NCI-H187 (cell line): Measurements from ENCODE around the gene TEX29.

Experiments
- DNase-seq, 2 experiments: peaks; one replicate each; lab custom pipeline; 2025; lab: John Stamatoyannopoulos, UW

Gene TEX29

DNA sequence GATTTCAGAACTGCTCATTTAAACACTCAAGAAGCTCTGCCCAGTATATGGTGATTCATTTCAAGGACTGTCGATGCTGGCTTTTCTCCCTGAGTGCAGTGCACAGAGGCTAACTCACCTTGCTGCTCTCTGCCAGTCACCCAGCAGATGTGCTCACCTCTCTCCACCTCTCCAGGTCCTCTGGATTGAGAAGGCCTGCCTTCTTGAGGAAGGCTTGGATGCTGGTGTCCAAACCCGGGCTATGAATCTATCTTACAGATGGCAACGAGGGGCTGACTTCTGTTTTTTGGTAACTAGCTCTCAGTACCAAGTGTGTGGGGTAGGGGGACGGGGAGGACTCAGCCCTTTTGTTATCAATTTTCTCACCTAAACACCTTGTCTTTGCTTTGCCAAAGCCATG, 47.6 kb downstream of the TEX29 start:
- DNase-seq: no peak

DNA sequence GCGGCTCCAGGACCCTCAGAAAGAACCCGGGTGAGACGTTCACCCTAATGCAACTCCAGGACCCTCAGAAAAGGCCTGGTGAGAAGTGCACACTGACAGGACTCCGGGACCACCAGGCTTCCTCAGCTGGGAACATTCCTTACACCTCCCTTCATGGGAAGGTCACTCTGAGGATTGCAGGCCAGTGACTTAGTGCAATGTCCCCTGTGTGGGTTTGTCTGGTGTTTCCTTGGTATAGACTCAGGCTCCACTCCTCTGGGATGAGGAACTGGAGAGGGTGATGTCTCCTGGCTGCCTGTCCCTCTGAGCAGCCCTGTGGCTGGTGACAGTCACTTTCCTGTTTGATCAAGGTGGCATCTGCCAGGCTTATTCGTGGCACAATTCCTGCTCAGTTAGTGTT, 49.7 kb downstream of the TEX29 start:
- DNase-seq: no peak

GRCh38 chr13:111370570-111371535, 50.4 kb downstream of the TEX29 start:
- no peak for DNase-seq

GRCh38 chr13:111371720-111372119, 51.3 kb downstream of the TEX29 start:
- no peak for DNase-seq

GRCh38 chr13:111372651-111373425, 52.4 kb downstream of the TEX29 start:
- no peak for DNase-seq

- no peak for DNase-seq
These were observed 53.0 kb downstream of the TEX29 start for GRCh38 chr13:111373486-111373885.

GRCh38 chr13:111380431-111380830, 60.0 kb downstream of the TEX29 start:
- no peak for DNase-seq

GRCh38 chr13:111382411-111382810, 62.0 kb downstream of the TEX29 start:
- no peak for DNase-seq

- DNase-seq: no peak
These were observed 62.4 kb downstream of the TEX29 start for GRCh38 chr13:111382877-111383276.

DNA sequence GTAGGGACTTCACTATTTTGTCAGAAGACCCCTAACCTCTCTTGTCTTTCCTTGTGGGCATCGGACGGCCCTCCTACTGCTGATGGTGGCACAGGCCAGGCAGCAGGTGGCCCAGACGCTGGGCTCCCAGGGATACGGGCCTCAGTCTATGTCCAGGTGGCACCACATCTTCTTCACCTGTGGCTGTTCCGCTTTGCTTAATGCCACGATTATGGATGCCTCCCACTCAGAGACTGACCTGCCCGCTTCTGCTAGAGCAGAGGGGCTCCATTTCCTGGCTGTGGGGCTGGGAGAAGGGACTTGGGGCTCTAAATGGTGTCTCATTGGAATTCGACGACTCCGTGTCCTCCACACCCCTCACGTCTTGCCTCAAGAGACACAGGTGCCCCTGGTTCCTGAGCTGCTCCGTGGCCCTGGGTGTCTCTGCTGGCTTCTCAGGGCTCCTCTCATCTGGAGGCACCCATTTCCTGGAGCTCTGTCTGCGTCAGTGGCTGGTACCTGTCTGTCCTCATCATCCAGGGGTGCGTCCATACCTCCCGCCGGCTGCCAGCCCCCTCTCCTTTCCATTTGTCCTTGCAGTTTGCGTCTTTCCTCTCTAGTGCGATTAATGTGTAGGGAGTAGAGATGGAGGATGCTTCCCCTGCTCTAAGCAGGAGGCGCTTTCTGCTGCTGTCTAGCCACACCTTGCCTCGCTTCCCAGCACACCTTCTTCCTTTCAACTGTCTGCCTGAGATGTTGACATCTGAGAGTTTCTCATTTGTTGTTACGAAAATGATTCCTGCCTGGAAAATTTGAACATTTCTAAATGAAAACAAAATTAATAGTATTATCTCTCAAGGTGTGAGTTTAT, 63.4 kb downstream of the TEX29 start:
- no peak for DNase-seq

- no peak for DNase-seq
These were observed 64.2 kb downstream of the TEX29 start for GRCh38 chr13:111384441-111385182.

GRCh38 chr13:111385183-111385857, 64.9 kb downstream of the TEX29 start:
- DNase-seq: no peak

DNA sequence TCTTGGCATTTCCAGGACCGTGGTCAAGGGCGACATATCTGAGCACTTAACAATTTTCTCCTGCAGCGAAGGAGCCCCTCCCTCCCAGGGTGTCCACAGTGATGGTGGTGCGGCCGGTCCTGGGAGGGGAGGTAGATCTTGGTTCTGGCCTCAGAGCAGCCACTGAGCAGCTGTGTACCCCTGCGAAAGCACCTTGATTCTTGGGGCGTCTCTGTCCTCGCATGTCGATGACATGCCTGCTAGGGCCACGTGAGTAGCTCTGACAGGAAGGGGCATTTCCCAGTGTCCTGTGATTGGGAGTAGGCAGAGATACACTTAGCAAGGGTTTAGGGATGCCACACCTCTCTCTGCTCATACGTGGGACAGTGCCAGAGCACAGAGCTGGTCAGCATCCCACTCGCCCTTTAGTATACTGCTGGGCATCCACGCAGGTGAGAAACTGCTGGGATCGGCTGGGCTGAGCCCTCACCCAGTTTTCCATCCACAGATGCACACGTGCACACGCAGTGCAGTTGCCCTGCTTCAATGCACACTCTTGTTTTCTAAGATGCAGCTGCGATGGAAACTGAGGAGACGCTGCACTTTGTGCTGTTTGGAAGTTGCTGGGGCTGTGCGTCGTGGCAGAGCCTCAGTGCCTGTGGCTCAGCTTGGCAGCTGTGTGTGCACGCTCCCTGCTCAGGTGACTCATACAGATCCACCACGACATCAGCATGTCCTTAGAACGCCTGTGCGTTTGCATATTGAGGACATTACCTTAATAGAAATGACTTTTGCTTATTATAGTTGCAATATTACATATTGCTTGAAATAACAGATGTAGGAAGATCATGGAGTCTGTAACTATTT, 66.8 kb downstream of the TEX29 start:
- DNase-seq: no peak

- no peak for DNase-seq
These were observed 67.6 kb downstream of the TEX29 start for GRCh38 chr13:111387945-111388600.

GRCh38 chr13:111388851-111389500, 68.5 kb downstream of the TEX29 start:
- DNase-seq: no peak

DNA sequence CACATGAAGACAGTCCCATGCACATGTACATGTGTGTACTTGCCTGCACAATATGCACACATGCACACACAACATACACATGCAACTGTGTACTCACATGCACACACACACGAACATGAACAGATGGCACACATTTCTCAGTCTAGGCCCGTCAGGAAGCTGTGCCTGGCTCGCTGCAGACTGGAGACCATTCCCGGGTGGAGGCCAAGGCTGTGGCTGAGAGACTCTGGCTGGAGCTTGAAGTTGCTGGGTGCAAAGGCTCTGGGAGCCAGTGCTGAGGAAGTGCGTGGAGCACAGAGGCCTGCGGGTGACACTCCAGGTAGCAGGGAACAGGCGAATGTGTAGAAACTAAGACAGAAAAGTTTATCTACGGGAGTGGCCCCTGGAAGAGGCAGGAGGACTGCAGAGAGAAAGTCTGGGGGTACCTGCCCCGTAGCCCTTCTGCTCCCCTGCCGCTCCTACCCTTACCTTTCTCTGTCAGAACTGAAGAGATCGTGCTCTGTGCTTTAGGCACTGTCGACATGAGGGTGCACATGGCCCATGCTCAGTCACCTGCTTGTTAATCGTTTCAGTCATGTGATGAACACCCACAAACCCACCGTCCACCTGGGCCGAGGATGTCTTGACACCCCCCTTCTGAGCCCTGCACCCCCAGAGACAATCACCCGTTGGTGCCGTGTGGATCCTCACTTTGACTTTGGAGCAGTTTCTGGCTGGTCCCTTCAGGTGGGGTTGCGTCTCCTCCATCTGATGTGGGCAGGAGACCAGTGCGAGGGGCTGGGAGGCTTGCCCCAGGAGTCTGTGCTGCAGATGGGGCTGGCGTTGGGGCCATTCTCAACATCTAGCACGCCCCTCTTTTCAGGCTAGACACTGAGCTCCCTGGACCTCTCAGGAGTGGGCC, 69.4 kb downstream of the TEX29 start:
- no peak for DNase-seq

- no peak for DNase-seq
These were observed 70.3 kb downstream of the TEX29 start for GRCh38 chr13:111390522-111391270.
